Tibial nerve (tissue), 4 donors: ENCODE data around the gene RHOJ. TPM values are rescaled to one million over a fixed set of nuclear protein-coding genes. Genes with fewer than 3 reads are reported as not detected.

Experiments used
- DNase-seq, 2 donors: peaks; one replicate each; pipeline ENCODE4 v3.0.0-alpha.2; 2019; ENCODE audit warnings: low spot score in 2 of 2
- H3K27ac ChIP-seq, 4 donors: fragments of 200-600 bp; sonication (generic) in 3 of 4; one replicate each; pipeline ENCODE4 v1.5.1; 2017 to 2019; ENCODE audit warnings: mild to moderate bottlenecking in 1 of 4
- H3K27me3 ChIP-seq, 2 donors: fragments of 200-600 bp; sonication (generic) in 1 of 2; one replicate each; pipeline versions ENCODE4 v1.5.1 to v1.6.0; 2017 to 2019
- H3K36me3 ChIP-seq, 3 donors: fragments of 200-600 bp; sonication (generic); one replicate each; pipeline ENCODE4 v1.5.1; 2018 to 2019
- H3K4me1 ChIP-seq, 4 donors: fragments of 200-600 bp; sonication (generic) in 3 of 4; one replicate each; pipeline ENCODE4 v1.5.1; 2017 to 2019
- H3K4me3 ChIP-seq, 4 donors: fragments of 200-600 bp; sonication (generic) in 3 of 4; one replicate each; pipeline ENCODE4 v1.5.1; 2017 to 2019; ENCODE audit warnings: mild to moderate bottlenecking in 1 of 4, moderate library complexity in 1 of 4
- H3K9me3 ChIP-seq, 4 donors: fragments of 200-600 bp; sonication (generic) in 3 of 4; one replicate each; pipeline ENCODE4 v1.5.1; 2017 to 2019
- CTCF ChIP-seq, 5 experiments: fragments of 200-600 bp in 3 of 5; fragments of 450-650 bp in 2 of 5; sonication (generic) in 3 of 5; IDR thresholded peaks; one replicate each; pipeline ENCODE4 v1.5.1; 2016 to 2019; ENCODE audit warnings: antibody characterized with exemption in 5 of 5, mild to moderate bottlenecking in 3 of 5, moderate library complexity in 2 of 5
- EP300 ChIP-seq, 2 donors: sonication (generic); formaldehyde crosslinking; IDR thresholded peaks; one replicate each; pipeline ENCODE4 v1.6.1; 2017; ENCODE audit warnings: antibody characterized with exemption in 2 of 2, mild to moderate bottlenecking in 1 of 2
- POLR2A ChIP-seq, 2 donors: fragments of 450-650 bp; IDR thresholded peaks; one replicate each; pipeline ENCODE4 v1.6.1; 2017; ENCODE audit warnings: antibody characterized with exemption in 2 of 2, mild to moderate bottlenecking in 2 of 2, moderate library complexity in 2 of 2
- WGBS, 2 donors: methylation state at CpG; one replicate each; pipeline ENCODE4 v1.1.5; 2018; 5-methylcytosine and 5-hydroxymethylcytosine counted together
- total RNA-seq, 4 donors: library from RNA; depleted of rRNA; stranded (reverse); fragments of >200 nt; gene quantifications; one replicate each; pipeline ENCODE4 v1.1.0, GENCODE V29; 2016

Gene RHOJ
- total RNA-seq, 4 donors from 2014 or later = 10.0 to 20.7 (median 11.6) TPM

GRCh38 chr14:63205044-63205575 is 867 bp downstream of the RHOJ start:
- no peak for DNase-seq
- H3K4me1 ChIP-seq = peaks cover 0 to 33% (median 3%) of the 10 kb centered on the region in 4 donors
- peak overlapping the region; percentile 71 to 96 (median 83) for H3K27ac ChIP-seq
- TF ChIP-seq POLR2A (IDR thresholded peaks at IDR 0.05) = no peak
- TF ChIP-seq EP300 (IDR thresholded peaks at IDR 0.05) = peak in 1 of 2 donors; percentile 6
- H3K36me3 ChIP-seq = no peaks in the 10 kb centered on the region
- peak overlapping the region; percentile 36 to 54 (median 50) for H3K4me3 ChIP-seq
- H3K27me3 ChIP-seq = no peaks in the 10 kb centered on the region
- WGBS, 2 donors = 8 to 15% methylated on average over 9 to 10 of the region's 10 CpGs
- H3K9me3 ChIP-seq = no peaks in the 10 kb centered on the region

- H3K4me3 ChIP-seq = peak overlapping the region; percentile 36 to 54 (median 50)
- DNase-seq = no peak
- no peaks in the 10 kb centered on the region for H3K27me3 ChIP-seq
- no peaks in the 10 kb centered on the region for H3K36me3 ChIP-seq
- peak overlapping the region in 3 of 4 donors; percentile 33 to 96 (median 94) for H3K27ac ChIP-seq
- H3K4me1 ChIP-seq = peaks cover 0 to 33% (median 3%) of the 10 kb centered on the region in 4 donors
- TF ChIP-seq EP300 (IDR thresholded peaks at IDR 0.05) = no peak
- TF ChIP-seq POLR2A (IDR thresholded peaks at IDR 0.05) = no peak
- no peak for TF ChIP-seq CTCF (IDR thresholded peaks at IDR 0.05)
- H3K9me3 ChIP-seq = no peaks in the 10 kb centered on the region
Measured at GRCh38 chr14:63205866-63206265, 1.6 kb downstream of the RHOJ start.

- Histone ChIP-seq H3K9me3 (no peaks in the 10 kb centered on the region), H3K4me3 (no peak overlapping the region), H3K27me3 (no peaks in the 10 kb centered on the region), H3K36me3 (peaks cover 0 to 26% (median 0%) of the 10 kb centered on the region in 3 donors), H3K4me1 (peaks cover 0 to 32% (median 2%) of the 10 kb centered on the region in 4 donors), H3K27ac (no peak overlapping the region)
- no peak for DNase-seq
- WGBS, 2 donors = 95 to 97% methylated on average over 1 of the region's 1 CpG
- TF ChIP-seq POLR2A (IDR thresholded peaks at IDR 0.05) (no peak), EP300 (IDR thresholded peaks at IDR 0.05) (no peak), CTCF (IDR thresholded peaks at IDR 0.05) (no peak)
Measured at GRCh38 chr14:63209160-63209559, 4.9 kb downstream of the RHOJ start.

- H3K4me1 ChIP-seq = peaks cover 0 to 44% (median 6%) of the 10 kb centered on the region in 4 donors
- peaks cover 0 to 26% (median 0%) of the 10 kb centered on the region in 3 donors for H3K36me3 ChIP-seq
- no peaks in the 10 kb centered on the region for H3K27me3 ChIP-seq
- DNase-seq = no peak
- H3K4me3 ChIP-seq = no peak overlapping the region
- WGBS, 2 donors = 5 to 43% methylated on average over 1 of the region's 1 CpG
- H3K27ac ChIP-seq = no peak overlapping the region
- TF ChIP-seq EP300 (IDR thresholded peaks at IDR 0.05) = no peak
- no peak for TF ChIP-seq CTCF (IDR thresholded peaks at IDR 0.05)
- no peak for TF ChIP-seq POLR2A (IDR thresholded peaks at IDR 0.05)
- H3K9me3 ChIP-seq = no peaks in the 10 kb centered on the region
Measured at GRCh38 chr14:63210812-63211211, 6.6 kb downstream of the RHOJ start.

- H3K27me3 ChIP-seq = no peaks in the 10 kb centered on the region
- TF ChIP-seq CTCF (IDR thresholded peaks at IDR 0.05) = no peak
- TF ChIP-seq EP300 (IDR thresholded peaks at IDR 0.05) = no peak
- TF ChIP-seq POLR2A (IDR thresholded peaks at IDR 0.05) = no peak
- peaks cover 0 to 26% (median 0%) of the 10 kb centered on the region in 3 donors for H3K36me3 ChIP-seq
- DNase-seq = no peak
- WGBS, 2 donors = 64 to 75% methylated on average over 2 of the region's 2 CpGs
- H3K4me1 ChIP-seq = peaks cover 0 to 36% (median 6%) of the 10 kb centered on the region in 4 donors
- no peak overlapping the region for H3K27ac ChIP-seq
- H3K4me3 ChIP-seq = no peak overlapping the region
- H3K9me3 ChIP-seq = no peaks in the 10 kb centered on the region
Measured at GRCh38 chr14:63212209-63212608, 8.0 kb downstream of the RHOJ start.
